Naive thymus-derived CD4-positive, alpha-beta T cell (primary cell): Measurements from ENCODE around the gene ERMAP. TPM values are rescaled to one million over a fixed set of nuclear protein-coding genes. Genes with fewer than 3 reads are reported as not detected.
A peak's percentile ranks its signal among the peaks of the same experiment; 100 is the strongest.

Experiments
- ATAC-seq: fragments of 150-1000 bp; cut with Tn5 transposase; 2 replicates; pipeline ENCODE4 v1.10.0; 2021; ENCODE audit warnings: mild to moderate bottlenecking, moderate library complexity
- CTCF ChIA-PET: fragments of 350-600 bp; sonication (Branson Sonifier 250); formaldehyde crosslinking; loops from one replicate; lab custom pipeline; 2021; ENCODE audit warnings: antibody characterized with exemption; lab: Charles Lee
- POLR2A ChIA-PET: fragments of 350-600 bp; sonication (Branson Sonifier 250); formaldehyde crosslinking; loops from one replicate; lab custom pipeline; 2021; ENCODE audit warnings: antibody characterized with exemption, inconsistent platforms; lab: Charles Lee
- DNase-seq, 9 donors: peaks; one replicate each; pipeline versions ENCODE4 v3.0.0 to v3.0.0-alpha.2; 2020 to 2022; ENCODE audit warnings: mixed read lengths in 1 of 9
- H3K27ac ChIP-seq: one replicate; pipeline ENCODE4 v1.7.0; 2013; ENCODE audit warnings: mild to moderate bottlenecking, low read depth, low read length, moderate library complexity
- H3K27me3 ChIP-seq, 2 donors: one replicate each; pipeline ENCODE4 v1.7.0; 2013; ENCODE audit warnings: low read length in 2 of 2, mild to moderate bottlenecking in 2 of 2, moderate library complexity in 2 of 2; ENCODE audit not compliant: control insufficient read depth in 2 of 2, insufficient read depth in 2 of 2
- H3K36me3 ChIP-seq, 3 experiments: 1 replicate in 2 of 3; 2 replicates in 1 of 3; pipeline ENCODE4 v1.7.0; 2013; ENCODE audit warnings: low read length in 3 of 3, mild to moderate bottlenecking in 3 of 3, moderate library complexity in 1 of 3; ENCODE audit not compliant: insufficient read depth in 3 of 3, control insufficient read depth in 2 of 3
- H3K4me1 ChIP-seq, 2 donors: one replicate each; pipeline ENCODE4 v1.7.0; 2013; ENCODE audit warnings: low read length in 2 of 2, mild to moderate bottlenecking in 2 of 2, moderate library complexity in 1 of 2; ENCODE audit not compliant: control insufficient read depth in 2 of 2, insufficient read depth in 2 of 2
- H3K4me3 ChIP-seq: 2 replicates; pipeline ENCODE4 v1.7.0; 2013; ENCODE audit warnings: mild to moderate bottlenecking, low read length
- H3K9me3 ChIP-seq, 3 experiments: 1 replicate in 2 of 3; 2 replicates in 1 of 3; pipeline ENCODE4 v1.7.0; 2013; ENCODE audit warnings: low read length in 3 of 3; ENCODE audit not compliant: control insufficient read depth in 2 of 3
- H3K27ac Mint-ChIP-seq, 9 donors: one replicate each; pipeline ENCODE4 v1.8.0; 2020 to 2022; ENCODE audit warnings: mixed read lengths in 9 of 9, mild to moderate bottlenecking in 8 of 9, moderate library complexity in 5 of 9, inconsistent platforms in 2 of 9
- H3K27me3 Mint-ChIP-seq, 5 donors: one replicate each; pipeline ENCODE4 v1.8.0; 2021 to 2022; ENCODE audit warnings: mixed read lengths in 5 of 5, mild to moderate bottlenecking in 1 of 5
- H3K36me3 Mint-ChIP-seq, 5 donors: one replicate each; pipeline ENCODE4 v1.8.0; 2020 to 2022; ENCODE audit warnings: mixed read lengths in 5 of 5, mild to moderate bottlenecking in 3 of 5, inconsistent platforms in 1 of 5
- H3K4me1 Mint-ChIP-seq, 7 donors: one replicate each; pipeline ENCODE4 v1.8.0; 2020 to 2022; ENCODE audit warnings: mixed read lengths in 7 of 7, mild to moderate bottlenecking in 3 of 7, inconsistent platforms in 1 of 7
- H3K4me3 Mint-ChIP-seq, 10 donors: one replicate each; pipeline ENCODE4 v1.8.0; 2020 to 2022; ENCODE audit warnings: mild to moderate bottlenecking in 10 of 10, mixed read lengths in 10 of 10, moderate library complexity in 6 of 10, inconsistent platforms in 2 of 10
- H3K9me3 Mint-ChIP-seq, 11 donors: one replicate each; pipeline ENCODE4 v1.8.0; 2020 to 2022; ENCODE audit warnings: mixed read lengths in 11 of 11, mild to moderate bottlenecking in 4 of 11, inconsistent platforms in 1 of 11, moderate library complexity in 1 of 11
- intact Hi-C, 2 donors: fragments of 100-400 bp; cut with micrococcal nuclease; formaldehyde crosslinking; loops; one replicate each; pipeline ENCODE4 v1.15.1; 2023
- polyA plus RNA-seq, 2 donors: library from polyadenylated mRNA; unstranded; fragments of 300-500 nt; fragmentation: Illumina TruSeq; gene quantifications; one replicate each; pipeline ENCODE4 v1.2.3, GENCODE V29; 2021
- total RNA-seq, 6 experiments: library from RNA in 5 of 6; stranded (reverse) in 5 of 6; gene quantifications; 1 replicate in 5 of 6; 2 replicates in 1 of 6; pipeline ENCODE4 v1.2.3 and lab custom pipeline; 2021 to 2026

The ERMAP gene
- total and polyA plus RNA-seq, 7 experiments from 2014 or later = 1.9 to 10.3 (median 6.2) TPM

- ChIA-PET POLR2A (interaction anchor here (0.7 to 4.9 kb wide), 3 partner anchors 28 to 1237 kb away, joined by 3 to 37 read pairs (median 32); partner anchors contain the start of genes C1orf50, ERMAP, P3H1 and SVBP), CTCF (interaction anchor here (0.6 kb wide), 1 partner anchor 21 kb away, joined by 3 read pairs; no protein-coding TSS in a partner anchor)
- peaks cover 0 to under 1% (median 0%) of the 10 kb centered on the region in 11 donors for H3K9me3 Mint-ChIP-seq
- ATAC-seq = no peak
- Histone ChIP-seq H3K4me1 (peaks cover 11 to 22% of the 10 kb centered on the region in 2 donors), H3K27me3 (no peaks in the 10 kb centered on the region), H3K27ac (no peak overlapping the region), H3K36me3 (peaks cover 0 to 8% (median 0%) of the 10 kb centered on the region in 3 experiments), H3K4me3 (no peak overlapping the region), H3K9me3 (no peaks in the 10 kb centered on the region)
- H3K36me3 Mint-ChIP-seq = peaks cover 5 to 36% (median 14%) of the 10 kb centered on the region in 5 donors
- H3K27me3 Mint-ChIP-seq = no peaks in the 10 kb centered on the region
- no peak overlapping the region for H3K27ac Mint-ChIP-seq
- peaks cover 14 to 35% (median 29%) of the 10 kb centered on the region in 7 donors for H3K4me1 Mint-ChIP-seq
- intact Hi-C loops = loop anchor here (5.0 to 10.0 kb wide), 4 partner anchors 382 to 1130 kb away; partner anchors contain the start of genes ATP6V0B (in 1 of the 2), B4GALT2 (in 1 of the 2), CCDC30 (in 1 of the 2) and DPH2 (in 1 of the 2)
- DNase-seq = no peak
- H3K4me3 Mint-ChIP-seq = no peak overlapping the region
Observed at GRCh38 chr1:42844592-42845140, 27.7 kb downstream of the ERMAP start.

GRCh38 chr1:42845193-42845592 lies 28.3 kb downstream of the ERMAP start:
- ChIA-PET CTCF (no interaction called here), POLR2A (interaction anchor here (0.7 to 4.9 kb wide), 3 partner anchors 29 to 1237 kb away, joined by 3 to 37 read pairs (median 32); partner anchors contain the start of genes C1orf50, ERMAP, P3H1 and SVBP)
- H3K4me1 ChIP-seq = peaks cover 11 to 22% of the 10 kb centered on the region in 2 donors
- H3K9me3 ChIP-seq = no peaks in the 10 kb centered on the region
- ATAC-seq (no peak), DNase-seq (no peak)
- Mint-ChIP-seq H3K27ac (no peak overlapping the region), H3K36me3 (peaks cover 9 to 41% (median 18%) of the 10 kb centered on the region in 5 donors), H3K27me3 (no peaks in the 10 kb centered on the region), H3K4me3 (no peak overlapping the region), H3K4me1 (peaks cover 19 to 38% (median 31%) of the 10 kb centered on the region in 7 donors), H3K9me3 (peaks cover 0 to 6% (median 0%) of the 10 kb centered on the region in 11 donors)
- peaks cover 0 to 13% (median 0%) of the 10 kb centered on the region in 3 experiments for H3K36me3 ChIP-seq
- no peaks in the 10 kb centered on the region for H3K27me3 ChIP-seq
- no peak overlapping the region for H3K4me3 ChIP-seq
- H3K27ac ChIP-seq = no peak overlapping the region
- intact Hi-C loops = loop anchor here (5.0 to 10.0 kb wide), 4 partner anchors 383 to 1130 kb away; partner anchors contain the start of genes ATP6V0B (in 1 of the 2), B4GALT2 (in 1 of the 2), CCDC30 (in 1 of the 2) and DPH2 (in 1 of the 2)

- Mint-ChIP-seq H3K4me3 (peak overlapping the region; percentile 84 to 100 (median 96)), H3K9me3 (peaks cover 0 to 13% (median 2%) of the 10 kb centered on the region in 11 donors), H3K27me3 (no peaks in the 10 kb centered on the region), H3K36me3 (peaks cover 12 to 44% (median 24%) of the 10 kb centered on the region in 5 donors), H3K27ac (peak overlapping the region; percentile 71 to 93 (median 85)), H3K4me1 (peaks cover 19 to 38% (median 31%) of the 10 kb centered on the region in 7 donors)
- POLR2A ChIA-PET = interaction anchor here (0.7 to 4.9 kb wide), 10 partner anchors 17 to 188 kb away, joined by 3 to 37 read pairs (median 4); partner anchors contain the start of genes C1orf50, ERMAP, P3H1 and SVBP
- Histone ChIP-seq H3K36me3 (peaks cover 0 to 17% (median 0%) of the 10 kb centered on the region in 3 experiments), H3K27me3 (no peaks in the 10 kb centered on the region), H3K4me1 (peaks cover 11 to 22% of the 10 kb centered on the region in 2 donors), H3K27ac (peak overlapping the region; percentile 59), H3K9me3 (peaks cover 0 to 1% (median 0%) of the 10 kb centered on the region in 3 experiments), H3K4me3 (peak overlapping the region; percentile 97)
- intact Hi-C loops = loop anchor here (1.0 to 10.0 kb wide), 16 partner anchors 29 to 1129 kb away; partner anchors contain the start of genes C1orf50 (in 2 of the 2), CCDC30 (in 2 of the 2), CFAP57 (in 2 of the 2) and EBNA1BP2 (in 2 of the 2)
- CTCF ChIA-PET = interaction anchor here (1.2 to 2.1 kb wide), 4 partner anchors 17 to 228 kb away, joined by 3 to 6 read pairs (median 3); partner anchors contain the start of gene YBX1
- peak; percentile 0 for ATAC-seq
- no peak for DNase-seq
Observed at GRCh38 chr1:42845866-42846256, 28.9 kb downstream of the ERMAP start.

GRCh38 chr1:42846257-42847110 lies 29.6 kb downstream of the ERMAP start, which contains the start of gene ZNF691:
Gene ZNF691 (plus strand): TSS chr1:42846613. CDS start chr1:42849659, 3,046 bp downstream.
- peak within 1 kb of the TSS; percentile 97 for H3K4me3 ChIP-seq
- peak; percentile 51 to 91 (median 84) for DNase-seq
- ChIA-PET CTCF (interaction anchor here (1.2 to 2.1 kb wide), 5 partner anchors 16 to 229 kb away, joined by 3 to 6 read pairs (median 3); partner anchors contain the start of gene YBX1), POLR2A (interaction anchor here (0.7 to 4.9 kb wide), 12 partner anchors 17 to 189 kb away, joined by 3 to 37 read pairs (median 3); partner anchors contain the start of genes C1orf50, ERMAP, P3H1 and SVBP)
- peak within 1 kb of the TSS; percentile 71 to 95 (median 85) for H3K27ac Mint-ChIP-seq
- ATAC-seq = peak; percentile 99
- peaks cover 0 to 23% (median 0%) of the 10 kb centered on the region in 3 experiments for H3K36me3 ChIP-seq
- peaks cover 11 to 22% of the 10 kb centered on the region in 2 donors for H3K4me1 ChIP-seq
- peak within 1 kb of the TSS; percentile 84 to 100 (median 96) for H3K4me3 Mint-ChIP-seq
- H3K4me1 Mint-ChIP-seq = peaks cover 19 to 38% (median 31%) of the 10 kb centered on the region in 7 donors
- peak within 1 kb of the TSS; percentile 72 for H3K27ac ChIP-seq
- no peaks in the 10 kb centered on the region for H3K27me3 ChIP-seq
- H3K9me3 ChIP-seq = peaks cover 0 to 8% (median 0%) of the 10 kb centered on the region in 3 experiments
- H3K27me3 Mint-ChIP-seq = no peaks in the 10 kb centered on the region
- H3K36me3 Mint-ChIP-seq = peaks cover 13 to 47% (median 30%) of the 10 kb centered on the region in 5 donors
- intact Hi-C loops = loop anchor here (1.0 to 10.0 kb wide), 16 partner anchors 29 to 1128 kb away; partner anchors contain the start of genes C1orf50 (in 2 of the 2), CCDC30 (in 2 of the 2), CFAP57 (in 2 of the 2) and EBNA1BP2 (in 2 of the 2)
- H3K9me3 Mint-ChIP-seq = peaks cover 0 to 19% (median 6%) of the 10 kb centered on the region in 11 donors

GRCh38 chr1:42847111-42847595 lies 30.2 kb downstream of the ERMAP start:
- H3K27ac ChIP-seq = peak overlapping the region; percentile 72
- Mint-ChIP-seq H3K36me3 (peaks cover 13 to 46% (median 32%) of the 10 kb centered on the region in 5 donors), H3K27me3 (no peaks in the 10 kb centered on the region), H3K4me3 (peak overlapping the region; percentile 84 to 100 (median 96)), H3K9me3 (peaks cover 0 to 22% (median 6%) of the 10 kb centered on the region in 11 donors), H3K27ac (peak overlapping the region; percentile 56 to 95 (median 83)), H3K4me1 (peaks cover 19 to 38% (median 31%) of the 10 kb centered on the region in 7 donors)
- peaks cover 0 to 12% (median 0%) of the 10 kb centered on the region in 3 experiments for H3K9me3 ChIP-seq
- ChIA-PET POLR2A (interaction anchor here (1.1 to 4.9 kb wide), 6 partner anchors 22 to 80 kb away, joined by 3 to 37 read pairs (median 6); partner anchors contain the start of genes C1orf50, ERMAP, P3H1 and SVBP), CTCF (interaction anchor here (1.2 to 2.1 kb wide), 3 partner anchors 15 to 228 kb away, joined by 3 to 6 read pairs (median 3); no protein-coding TSS in a partner anchor)
- H3K4me3 ChIP-seq = peak overlapping the region; percentile 97
- no peaks in the 10 kb centered on the region for H3K27me3 ChIP-seq
- intact Hi-C loops = loop anchor here (2.0 to 10.0 kb wide), 5 partner anchors 385 to 1128 kb away; partner anchors contain the start of genes ATP6V0B (in 1 of the 2), B4GALT2 (in 1 of the 2), CCDC30 (in 1 of the 2) and DPH2 (in 1 of the 2)
- ATAC-seq = no peak
- peak in 4 of 9 donors; percentile 2 to 10 (median 5) for DNase-seq
- H3K36me3 ChIP-seq = peaks cover 0 to 26% (median 0%) of the 10 kb centered on the region in 3 experiments
- peaks cover 11 to 22% of the 10 kb centered on the region in 2 donors for H3K4me1 ChIP-seq
